Ovary (tissue), 3 donors: Measurements from ENCODE around the gene DIS3L.

Source experiments
- POLR2A ChIP-seq: fragments of 450-650 bp; IDR thresholded peaks from one replicate; pipeline ENCODE4 v1.6.1; 2017; ENCODE audit warnings: antibody characterized with exemption, mild to moderate bottlenecking, moderate library complexity
- TF ChIP-seq, protein P1 (sequence below), 3 donors: fragments of 450-650 bp in 2 of 3; fragments of 200-600 bp in 1 of 3; IDR thresholded peaks; one replicate each; pipeline versions ENCODE4 v1.5.1 to v1.8.0; 2016 to 2022; ENCODE audit warnings: antibody characterized with exemption in 3 of 3, mild to moderate bottlenecking in 1 of 3
- donor health status: DM: no; HTN: no; CAD: no.

DNA sequence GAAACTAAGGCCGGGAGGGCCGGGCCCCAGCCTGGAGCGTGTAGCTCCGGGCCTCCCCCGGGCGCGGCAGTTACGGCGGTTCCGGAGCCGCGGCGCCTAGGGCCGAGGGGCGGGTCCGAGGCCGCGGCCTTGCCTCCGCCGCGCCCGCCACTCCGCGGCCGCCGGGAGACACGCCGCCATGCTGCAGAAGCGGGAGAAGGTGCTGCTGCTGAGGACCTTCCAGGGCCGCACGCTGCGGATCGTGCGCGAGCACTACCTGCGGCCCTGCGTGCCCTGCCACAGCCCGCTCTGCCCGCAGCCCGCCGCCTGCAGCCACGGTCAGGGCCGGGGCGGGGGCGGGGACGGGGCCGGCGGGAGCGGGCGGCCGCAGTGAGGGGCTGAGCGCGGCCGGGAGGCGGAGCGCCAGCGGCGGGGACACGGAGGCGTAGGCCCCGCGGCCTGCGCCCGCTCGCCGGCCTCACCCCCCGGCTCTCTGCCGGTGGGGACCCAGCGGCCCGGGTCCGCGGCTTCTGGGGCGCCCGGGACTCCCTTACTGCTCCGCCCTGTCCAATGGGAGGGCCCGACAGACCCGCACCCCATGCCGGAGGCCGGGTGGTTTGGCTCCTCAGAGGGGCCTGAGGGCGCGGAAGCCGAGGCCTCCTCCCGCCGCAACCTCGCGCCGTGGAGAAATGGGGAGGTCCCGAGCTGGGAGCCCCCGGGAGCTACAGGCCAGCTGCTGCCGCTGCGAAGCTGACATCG is at the start of gene DIS3L:
- TF ChIP-seq, protein P1, sequence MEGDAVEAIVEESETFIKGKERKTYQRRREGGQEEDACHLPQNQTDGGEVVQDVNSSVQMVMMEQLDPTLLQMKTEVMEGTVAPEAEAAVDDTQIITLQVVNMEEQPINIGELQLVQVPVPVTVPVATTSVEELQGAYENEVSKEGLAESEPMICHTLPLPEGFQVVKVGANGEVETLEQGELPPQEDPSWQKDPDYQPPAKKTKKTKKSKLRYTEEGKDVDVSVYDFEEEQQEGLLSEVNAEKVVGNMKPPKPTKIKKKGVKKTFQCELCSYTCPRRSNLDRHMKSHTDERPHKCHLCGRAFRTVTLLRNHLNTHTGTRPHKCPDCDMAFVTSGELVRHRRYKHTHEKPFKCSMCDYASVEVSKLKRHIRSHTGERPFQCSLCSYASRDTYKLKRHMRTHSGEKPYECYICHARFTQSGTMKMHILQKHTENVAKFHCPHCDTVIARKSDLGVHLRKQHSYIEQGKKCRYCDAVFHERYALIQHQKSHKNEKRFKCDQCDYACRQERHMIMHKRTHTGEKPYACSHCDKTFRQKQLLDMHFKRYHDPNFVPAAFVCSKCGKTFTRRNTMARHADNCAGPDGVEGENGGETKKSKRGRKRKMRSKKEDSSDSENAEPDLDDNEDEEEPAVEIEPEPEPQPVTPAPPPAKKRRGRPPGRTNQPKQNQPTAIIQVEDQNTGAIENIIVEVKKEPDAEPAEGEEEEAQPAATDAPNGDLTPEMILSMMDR (IDR thresholded peaks at IDR 0.05), result no peak
- no peak for TF ChIP-seq POLR2A
